ENCODE measurements around the gene PPP1R8.

DNA sequence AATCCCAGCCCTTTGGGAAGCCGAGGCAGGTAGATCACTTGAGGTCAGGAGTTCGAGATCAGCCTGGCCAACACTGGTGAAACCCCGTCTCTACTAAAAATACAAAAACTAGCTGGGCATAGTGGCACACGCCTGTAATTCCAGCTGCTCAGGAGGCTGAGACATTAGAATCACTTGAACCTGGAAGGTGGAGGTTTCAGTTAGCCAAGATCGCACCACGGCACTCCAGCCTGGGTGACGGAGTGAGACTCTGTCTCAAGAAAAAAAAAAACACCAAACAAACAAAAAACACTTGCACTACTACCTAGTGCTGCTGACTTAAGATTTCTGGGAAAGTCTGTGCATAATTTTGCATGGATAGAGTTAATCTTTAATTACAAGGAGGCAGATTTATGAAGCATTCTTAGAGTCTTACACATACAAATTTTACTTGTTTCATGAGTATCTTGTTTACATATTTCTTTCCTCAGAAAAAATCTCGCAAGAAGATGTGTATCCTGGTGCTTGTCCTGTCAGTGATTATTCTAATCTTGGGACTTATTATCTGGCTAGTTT, 8.7 kb upstream of the PPP1R8 start:
- no peak for TF ChIP-seq YY1 (IDR thresholded peaks at IDR 0.05)
- TF ChIP-seq, protein P1, sequence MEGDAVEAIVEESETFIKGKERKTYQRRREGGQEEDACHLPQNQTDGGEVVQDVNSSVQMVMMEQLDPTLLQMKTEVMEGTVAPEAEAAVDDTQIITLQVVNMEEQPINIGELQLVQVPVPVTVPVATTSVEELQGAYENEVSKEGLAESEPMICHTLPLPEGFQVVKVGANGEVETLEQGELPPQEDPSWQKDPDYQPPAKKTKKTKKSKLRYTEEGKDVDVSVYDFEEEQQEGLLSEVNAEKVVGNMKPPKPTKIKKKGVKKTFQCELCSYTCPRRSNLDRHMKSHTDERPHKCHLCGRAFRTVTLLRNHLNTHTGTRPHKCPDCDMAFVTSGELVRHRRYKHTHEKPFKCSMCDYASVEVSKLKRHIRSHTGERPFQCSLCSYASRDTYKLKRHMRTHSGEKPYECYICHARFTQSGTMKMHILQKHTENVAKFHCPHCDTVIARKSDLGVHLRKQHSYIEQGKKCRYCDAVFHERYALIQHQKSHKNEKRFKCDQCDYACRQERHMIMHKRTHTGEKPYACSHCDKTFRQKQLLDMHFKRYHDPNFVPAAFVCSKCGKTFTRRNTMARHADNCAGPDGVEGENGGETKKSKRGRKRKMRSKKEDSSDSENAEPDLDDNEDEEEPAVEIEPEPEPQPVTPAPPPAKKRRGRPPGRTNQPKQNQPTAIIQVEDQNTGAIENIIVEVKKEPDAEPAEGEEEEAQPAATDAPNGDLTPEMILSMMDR (IDR thresholded peaks at IDR 0.05; ENCODE audit: low read depth, low read length, missing input control), result no peak
- TF ChIP-seq, protein P2, sequence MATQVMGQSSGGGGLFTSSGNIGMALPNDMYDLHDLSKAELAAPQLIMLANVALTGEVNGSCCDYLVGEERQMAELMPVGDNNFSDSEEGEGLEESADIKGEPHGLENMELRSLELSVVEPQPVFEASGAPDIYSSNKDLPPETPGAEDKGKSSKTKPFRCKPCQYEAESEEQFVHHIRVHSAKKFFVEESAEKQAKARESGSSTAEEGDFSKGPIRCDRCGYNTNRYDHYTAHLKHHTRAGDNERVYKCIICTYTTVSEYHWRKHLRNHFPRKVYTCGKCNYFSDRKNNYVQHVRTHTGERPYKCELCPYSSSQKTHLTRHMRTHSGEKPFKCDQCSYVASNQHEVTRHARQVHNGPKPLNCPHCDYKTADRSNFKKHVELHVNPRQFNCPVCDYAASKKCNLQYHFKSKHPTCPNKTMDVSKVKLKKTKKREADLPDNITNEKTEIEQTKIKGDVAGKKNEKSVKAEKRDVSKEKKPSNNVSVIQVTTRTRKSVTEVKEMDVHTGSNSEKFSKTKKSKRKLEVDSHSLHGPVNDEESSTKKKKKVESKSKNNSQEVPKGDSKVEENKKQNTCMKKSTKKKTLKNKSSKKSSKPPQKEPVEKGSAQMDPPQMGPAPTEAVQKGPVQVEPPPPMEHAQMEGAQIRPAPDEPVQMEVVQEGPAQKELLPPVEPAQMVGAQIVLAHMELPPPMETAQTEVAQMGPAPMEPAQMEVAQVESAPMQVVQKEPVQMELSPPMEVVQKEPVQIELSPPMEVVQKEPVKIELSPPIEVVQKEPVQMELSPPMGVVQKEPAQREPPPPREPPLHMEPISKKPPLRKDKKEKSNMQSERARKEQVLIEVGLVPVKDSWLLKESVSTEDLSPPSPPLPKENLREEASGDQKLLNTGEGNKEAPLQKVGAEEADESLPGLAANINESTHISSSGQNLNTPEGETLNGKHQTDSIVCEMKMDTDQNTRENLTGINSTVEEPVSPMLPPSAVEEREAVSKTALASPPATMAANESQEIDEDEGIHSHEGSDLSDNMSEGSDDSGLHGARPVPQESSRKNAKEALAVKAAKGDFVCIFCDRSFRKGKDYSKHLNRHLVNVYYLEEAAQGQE (IDR thresholded peaks at IDR 0.05), result no peak
- no peak for TF ChIP-seq RXRA (IDR thresholded peaks at IDR 0.05)
- TF ChIP-seq TAF1 (conservative IDR thresholded peaks at IDR 0.05), result no peak
